ENCODE measurements around the gene RPL36.

RPL36 gene

DNA sequence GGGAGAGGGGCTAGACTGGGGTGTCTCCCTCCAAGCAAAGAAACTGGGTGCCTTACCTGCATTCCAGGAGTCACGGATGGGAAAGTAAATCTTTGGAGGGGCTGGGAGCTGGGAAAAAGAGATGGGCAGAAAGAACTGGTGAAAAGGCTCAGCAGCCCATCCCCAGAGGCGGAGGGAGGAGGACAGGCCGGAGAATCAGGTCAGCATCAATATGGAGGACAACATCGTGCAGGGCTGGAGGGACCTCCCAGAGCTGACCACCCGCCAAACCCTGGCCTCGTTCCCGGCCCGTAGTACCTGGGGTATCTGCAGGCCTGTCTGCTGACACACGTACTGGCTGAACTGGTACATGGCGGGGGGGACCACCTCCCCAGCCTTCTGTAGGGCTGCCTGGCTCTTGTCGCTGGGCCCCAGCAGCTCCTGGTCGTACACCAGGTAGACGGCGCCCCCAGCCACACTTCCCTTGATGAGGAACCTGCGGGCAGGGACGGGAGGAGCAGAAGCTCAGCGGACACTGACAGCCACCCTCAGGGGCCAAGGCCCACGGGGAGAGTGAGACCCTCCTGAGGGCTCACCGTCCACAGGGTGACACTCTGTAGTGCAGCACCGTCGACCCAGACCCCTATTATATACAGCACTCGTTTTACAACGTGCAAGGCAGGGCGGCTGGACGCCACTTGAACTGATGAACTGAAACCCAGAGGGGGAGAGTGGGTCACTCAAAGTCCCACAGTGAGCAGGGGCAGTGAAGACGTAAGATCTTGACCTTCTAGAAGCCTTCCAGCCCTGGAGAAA is 10.6 kb upstream of the RPL36 start:
- Histone ChIP-seq H3F3A (ENCODE audit: insufficient read depth, low read length) (no peaks in the 10 kb centered on the region), H3K4me2 (ENCODE audit: low read depth, low read length) (peak overlapping the region; percentile 96), H3K4me1 (ENCODE audit: low read length) (peaks cover 7% of the 10 kb centered on the region), H3K36me3 (replicated peaks; ENCODE audit: insufficient read depth, low read length) (no peaks in the 10 kb centered on the region), H4K20me1 (ENCODE audit: insufficient read depth, low read length) (no peaks in the 10 kb centered on the region), H3K27ac (ENCODE audit: low read length) (no peak overlapping the region), H3K9ac (ENCODE audit: low read length) (peak overlapping the region; percentile 88), H3K9me2 (replicated peaks; ENCODE audit: insufficient read depth, low read length) (no peaks in the 10 kb centered on the region), H3K4me3 (ENCODE audit: low read length) (peak overlapping the region; percentile 95), H2AFZ (ENCODE audit: low read length) (peak overlapping the region; percentile 89), H3K27me3 (replicated peaks; ENCODE audit: insufficient read depth, low read length) (peaks cover 14% of the 10 kb centered on the region), H3K79me2 (ENCODE audit: low read length) (peaks cover 13% of the 10 kb centered on the region), H3K9me3 (replicated peaks; ENCODE audit: insufficient read depth, low read length) (no peaks in the 10 kb centered on the region)
- no peak for TF ChIP-seq EZH2phosphoT487 (IDR thresholded peaks at IDR 0.05; ENCODE audit: low read length)
- no peak for TF ChIP-seq CTCF (IDR thresholded peaks at IDR 0.05; ENCODE audit: low read length)
- no peak for TF ChIP-seq EZH2 (optimal IDR thresholded peaks at IDR 0.05; ENCODE audit: low read depth, low read length)
- DNase-seq, result peak; percentile 21

DNA sequence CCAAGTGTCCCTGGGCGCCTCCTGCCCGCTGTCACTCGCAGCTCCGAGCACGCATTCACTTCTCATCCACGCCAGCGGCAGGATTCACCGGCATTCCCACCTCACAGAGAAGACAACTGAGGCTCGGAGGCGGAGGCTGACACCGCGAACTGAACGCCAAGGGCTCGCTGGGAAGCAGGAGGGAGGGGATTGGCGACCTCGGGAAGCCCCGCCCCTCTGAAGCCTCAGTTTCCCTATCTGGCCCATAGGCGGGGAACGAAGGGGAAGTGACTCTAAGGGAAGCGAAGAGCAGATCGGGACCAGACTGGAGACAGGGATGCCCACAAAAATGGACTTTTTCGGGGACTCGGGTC is 10.0 kb upstream of the RPL36 start:
- H4K20me1 ChIP-seq (ENCODE audit: insufficient read depth, low read length), result no peaks in the 10 kb centered on the region
- no peaks in the 10 kb centered on the region for H3F3A ChIP-seq (ENCODE audit: insufficient read depth, low read length)
- H3K4me3 ChIP-seq (ENCODE audit: low read length), result peak overlapping the region; percentile 95
- peak overlapping the region; percentile 88 for H3K9ac ChIP-seq (ENCODE audit: low read length)
- H3K27me3 ChIP-seq (replicated peaks; ENCODE audit: insufficient read depth, low read length), result peaks cover 14% of the 10 kb centered on the region
- H2AFZ ChIP-seq (ENCODE audit: low read length), result peak overlapping the region; percentile 89
- H3K9me2 ChIP-seq (replicated peaks; ENCODE audit: insufficient read depth, low read length), result no peaks in the 10 kb centered on the region
- H3K79me2 ChIP-seq (ENCODE audit: low read length), result peaks cover 13% of the 10 kb centered on the region
- no peak for DNase-seq
- no peaks in the 10 kb centered on the region for H3K36me3 ChIP-seq (replicated peaks; ENCODE audit: insufficient read depth, low read length)
- no peaks in the 10 kb centered on the region for H3K9me3 ChIP-seq (replicated peaks; ENCODE audit: insufficient read depth, low read length)
- H3K4me2 ChIP-seq (ENCODE audit: low read depth, low read length), result peak overlapping the region; percentile 96
- peaks cover 7% of the 10 kb centered on the region for H3K4me1 ChIP-seq (ENCODE audit: low read length)
- TF ChIP-seq EZH2 (optimal IDR thresholded peaks at IDR 0.05; ENCODE audit: low read depth, low read length) (no peak), EZH2phosphoT487 (IDR thresholded peaks at IDR 0.05; ENCODE audit: low read length) (no peak), CTCF (IDR thresholded peaks at IDR 0.05; ENCODE audit: low read length) (no peak)
- H3K27ac ChIP-seq (ENCODE audit: low read length), result peak overlapping the region; percentile 74; the same call in 1 of the 2 replicates

DNA sequence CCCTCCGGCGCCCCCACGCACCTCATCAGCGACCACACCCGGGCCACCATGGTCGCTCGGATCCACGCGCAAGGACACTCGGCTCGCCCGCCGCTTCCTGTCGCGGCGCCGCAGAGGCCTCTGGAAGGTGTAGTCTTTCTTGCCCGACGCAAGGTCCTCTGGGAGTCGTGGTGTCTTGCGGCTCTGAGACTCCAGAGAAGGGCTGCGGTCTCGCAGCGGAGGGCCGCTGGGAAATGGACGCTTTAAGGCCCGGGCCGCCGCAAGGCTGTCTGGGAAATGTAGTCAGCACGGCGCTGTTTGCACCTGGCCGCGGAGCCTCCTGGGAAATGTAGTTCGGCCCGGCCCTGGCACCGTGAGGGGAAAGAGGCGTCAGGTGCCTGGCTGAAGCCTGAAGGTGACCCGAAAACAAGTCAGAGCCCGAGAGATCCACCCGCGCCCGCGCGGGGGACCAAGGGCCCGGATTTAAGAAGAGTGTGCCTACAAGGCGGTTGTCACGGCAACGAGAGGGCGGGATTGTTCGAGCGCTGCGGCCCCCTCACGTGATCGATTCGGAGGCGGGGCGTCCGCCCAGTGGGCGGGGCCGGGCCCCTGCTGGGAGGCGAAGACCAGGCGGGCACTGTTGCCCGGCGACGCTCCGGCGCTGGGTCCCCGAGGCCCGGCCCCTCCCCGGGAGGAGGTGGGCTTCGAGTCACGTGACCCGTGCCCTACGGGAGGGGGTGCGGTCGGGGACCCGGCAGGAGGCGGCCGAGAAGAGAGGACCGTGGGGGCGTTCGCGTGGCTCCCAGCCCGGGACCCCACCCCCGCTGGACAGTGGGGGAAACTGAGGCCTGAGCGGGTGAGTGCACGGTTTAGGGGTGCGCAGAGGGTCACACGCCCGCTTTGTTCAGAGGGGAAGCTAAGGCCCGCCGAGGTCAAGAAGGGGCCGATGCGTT is 9.4 kb upstream of the RPL36 start, which contains the start of the genes HSD11B1L and MICOS13:
HSD11B1L (plus strand) TSS at position 591 of the 932 bp plus-strand sequence. CDS start 3,806 bp downstream, outside the sequence.
MICOS13 (minus strand) TSS at position 80 of the 932 bp plus-strand sequence; CDS start at position 50, 30 bp downstream.
- Histone ChIP-seq H3F3A (ENCODE audit: insufficient read depth, low read length) (0 out of 2 replicates have a peak, but pooled peaks cover under 1% of the 10 kb centered on the region), H3K4me3 (ENCODE audit: low read length) (peak within 1 kb of the TSS; percentile 95), H2AFZ (ENCODE audit: low read length) (peak within 1 kb of the TSS; percentile 89), H3K4me2 (ENCODE audit: low read depth, low read length) (peak within 1 kb of the TSS; percentile 96), H3K9ac (ENCODE audit: low read length) (peak within 1 kb of the TSS; percentile 88), H3K4me1 (ENCODE audit: low read length) (peaks cover 7% of the 10 kb centered on the region), H3K9me3 (replicated peaks; ENCODE audit: insufficient read depth, low read length) (no peaks in the 10 kb centered on the region), H3K27ac (ENCODE audit: low read length) (peak within 1 kb of the TSS; percentile 74), H3K27me3 (replicated peaks; ENCODE audit: insufficient read depth, low read length) (peaks cover 14% of the 10 kb centered on the region), H3K79me2 (ENCODE audit: low read length) (peaks cover 13% of the 10 kb centered on the region), H3K9me2 (replicated peaks; ENCODE audit: insufficient read depth, low read length) (no peaks in the 10 kb centered on the region), H3K36me3 (replicated peaks; ENCODE audit: insufficient read depth, low read length) (no peaks in the 10 kb centered on the region), H4K20me1 (ENCODE audit: insufficient read depth, low read length) (no peaks in the 10 kb centered on the region)
- DNase-seq, result peak; percentile 100
- TF ChIP-seq EZH2 (optimal IDR thresholded peaks at IDR 0.05; ENCODE audit: low read depth, low read length), result no peak
- TF ChIP-seq CTCF (IDR thresholded peaks at IDR 0.05; ENCODE audit: low read length), result no peak
- TF ChIP-seq EZH2phosphoT487 (IDR thresholded peaks at IDR 0.05; ENCODE audit: low read length), result no peak
